ENCODE results near the gene RCBTB2. TPM values are rescaled to one million over a fixed set of nuclear protein-coding genes. Genes with fewer than 3 reads are reported as not detected.

Gene RCBTB2
- total RNA-seq, 2 experiments from 2014 or later, result 1.6 to 2.2 TPM

DNA sequence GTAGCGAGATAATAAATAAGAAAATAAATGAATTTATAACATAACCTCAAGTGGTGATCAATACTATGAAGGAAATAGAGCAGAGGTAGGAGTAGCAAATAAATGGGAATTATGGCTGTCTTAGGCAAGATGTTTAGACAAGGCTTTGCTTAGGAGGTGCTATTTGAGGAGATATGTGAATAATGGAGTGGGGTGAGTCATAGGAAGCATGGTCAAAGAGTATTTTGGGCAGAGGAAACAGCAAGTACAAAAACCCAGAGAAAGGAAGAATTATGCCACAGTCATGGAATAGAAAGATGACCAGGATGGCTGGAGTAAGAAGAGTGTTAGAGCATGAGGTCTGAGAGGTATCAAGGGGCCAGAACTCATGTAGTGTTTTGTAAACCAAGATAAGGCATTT is 86.4 kb downstream of the RCBTB2 start:
- ATAC-seq (peak; percentile 37), DNase-seq (no peak)
- H3K4me1 Mint-ChIP-seq (ENCODE audit: low read depth), result peaks cover 21% of the 10 kb centered on the region
- no peak overlapping the region for H3K27ac Mint-ChIP-seq
- TF ChIP-seq, protein P1, sequence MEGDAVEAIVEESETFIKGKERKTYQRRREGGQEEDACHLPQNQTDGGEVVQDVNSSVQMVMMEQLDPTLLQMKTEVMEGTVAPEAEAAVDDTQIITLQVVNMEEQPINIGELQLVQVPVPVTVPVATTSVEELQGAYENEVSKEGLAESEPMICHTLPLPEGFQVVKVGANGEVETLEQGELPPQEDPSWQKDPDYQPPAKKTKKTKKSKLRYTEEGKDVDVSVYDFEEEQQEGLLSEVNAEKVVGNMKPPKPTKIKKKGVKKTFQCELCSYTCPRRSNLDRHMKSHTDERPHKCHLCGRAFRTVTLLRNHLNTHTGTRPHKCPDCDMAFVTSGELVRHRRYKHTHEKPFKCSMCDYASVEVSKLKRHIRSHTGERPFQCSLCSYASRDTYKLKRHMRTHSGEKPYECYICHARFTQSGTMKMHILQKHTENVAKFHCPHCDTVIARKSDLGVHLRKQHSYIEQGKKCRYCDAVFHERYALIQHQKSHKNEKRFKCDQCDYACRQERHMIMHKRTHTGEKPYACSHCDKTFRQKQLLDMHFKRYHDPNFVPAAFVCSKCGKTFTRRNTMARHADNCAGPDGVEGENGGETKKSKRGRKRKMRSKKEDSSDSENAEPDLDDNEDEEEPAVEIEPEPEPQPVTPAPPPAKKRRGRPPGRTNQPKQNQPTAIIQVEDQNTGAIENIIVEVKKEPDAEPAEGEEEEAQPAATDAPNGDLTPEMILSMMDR (IDR thresholded peaks at IDR 0.05), result no peak
- no peaks in the 10 kb centered on the region for H3K27me3 Mint-ChIP-seq
- H3K36me3 Mint-ChIP-seq (ENCODE audit: low read depth), result peaks cover 15% of the 10 kb centered on the region
- ChIA-PET POLR2A (no interaction called here), CTCF (no interaction called here)
- H3K4me3 Mint-ChIP-seq, result no peak overlapping the region
- H3K9me3 Mint-ChIP-seq, result peaks cover 11% of the 10 kb centered on the region
- intact Hi-C loops (cut with micrococcal nuclease), result no loop called here

DNA sequence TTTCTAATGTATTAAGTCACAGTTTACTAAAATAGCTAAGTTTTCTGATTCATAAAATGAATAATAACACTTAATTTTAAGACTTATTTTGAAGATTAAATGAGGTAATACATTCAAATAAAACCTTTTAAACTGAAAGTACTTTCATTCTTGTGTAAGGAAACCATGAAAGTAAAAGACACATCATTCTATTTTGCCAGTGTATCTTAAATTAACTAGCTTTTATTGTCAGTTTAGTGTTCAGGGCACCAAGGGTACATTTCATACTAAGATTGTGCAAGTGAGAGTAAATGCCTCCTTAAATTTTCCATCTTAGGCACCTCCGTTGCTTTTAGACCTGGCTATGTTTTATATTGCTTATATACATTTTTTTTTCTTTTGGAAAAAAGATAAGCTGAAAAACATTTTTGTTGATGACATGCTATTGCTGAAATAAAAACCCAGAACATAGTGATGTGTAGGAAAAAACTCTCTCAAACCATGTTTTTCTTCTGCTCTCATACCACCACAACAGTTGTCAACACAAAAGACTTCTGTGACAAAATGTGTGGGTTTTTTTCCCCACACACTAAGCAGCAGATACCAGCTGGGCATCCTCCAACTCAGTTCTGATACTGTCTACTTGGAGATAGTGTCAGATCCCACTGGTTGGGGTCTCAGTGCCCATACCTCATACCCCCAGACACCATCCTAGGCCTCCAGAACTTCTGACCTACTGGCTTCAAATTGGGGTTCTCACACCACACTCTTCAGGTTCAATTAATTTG is 89.3 kb downstream of the RCBTB2 start:
- ATAC-seq, result peak; percentile 60
- H3K27me3 Mint-ChIP-seq, result no peaks in the 10 kb centered on the region
- H3K4me1 Mint-ChIP-seq (ENCODE audit: low read depth), result peaks cover 13% of the 10 kb centered on the region
- POLR2A ChIA-PET, result no interaction called here
- TF ChIP-seq, protein P1 (IDR thresholded peaks at IDR 0.05), result no peak
- no peak overlapping the region for H3K27ac Mint-ChIP-seq
- no peak for DNase-seq
- H3K9me3 Mint-ChIP-seq, result no peaks in the 10 kb centered on the region
- CTCF ChIA-PET, result no interaction called here
- no peak overlapping the region for H3K4me3 Mint-ChIP-seq
- intact Hi-C loops (cut with micrococcal nuclease), result no loop called here
- peaks cover 3% of the 10 kb centered on the region for H3K36me3 Mint-ChIP-seq (ENCODE audit: low read depth)

Other genes starting within 250 kb of the RCBTB2 start
- 10 to 100 TPM; 26.4 to 29.2 TPM for gene RB1, start 229.3 kb downstream of the RCBTB2 start, total RNA-seq
- gene LPAR6, start 120.0 kb downstream of the RCBTB2 start, total RNA-seq, result 1 to 10 TPM; 5.2 to 6.4 TPM
- 1 to 10 TPM; 1.1 to 1.5 TPM for gene CYSLTR2, start 120.8 kb upstream of the RCBTB2 start, total RNA-seq

Data from activated CD8-positive, alpha-beta T cell treated with anti-CD3 and anti-CD28 coated beads for 36 hours (primary cell).